Stimulated activated CD8-positive, alpha-beta memory T cell treated with anti-CD3 and anti-CD28 coated beads, Interleukin-15, amount 100 ng/mL, for 24 hours (primary cell): ENCODE data around the gene CHI3L2.

Experiments
- DNase-seq: peaks from one replicate; pipeline ENCODE4 v3.0.0-alpha.2; 2020; ENCODE audit warnings: low read depth

The CHI3L2 gene

GRCh38 chr1:111227434-111227833 lies at the start of gene CHI3L2:
Gene CHI3L2, plus strand, starts transcription at chr1:111227713. Its CDS starts 17 bp downstream, at chr1:111227730.
- no peak for DNase-seq

GRCh38 chr1:111179968-111180533 lies 47.5 kb upstream of the CHI3L2 start:
- DNase-seq = no peak

GRCh38 chr1:111182052-111182451 lies 45.5 kb upstream of the CHI3L2 start:
- DNase-seq = no peak

- no peak for DNase-seq
Measured at GRCh38 chr1:111183308-111184069, 44.0 kb upstream of the CHI3L2 start.

- DNase-seq = no peak
Measured at GRCh38 chr1:111184663-111185062, 42.9 kb upstream of the CHI3L2 start.

- DNase-seq = no peak
Measured at GRCh38 chr1:111190931-111191451, 36.5 kb upstream of the CHI3L2 start.

GRCh38 chr1:111191496-111191895 lies 36.0 kb upstream of the CHI3L2 start:
- DNase-seq = no peak

- no peak for DNase-seq
Measured at GRCh38 chr1:111192074-111192473, 35.4 kb upstream of the CHI3L2 start.

GRCh38 chr1:111192658-111193519 lies 34.6 kb upstream of the CHI3L2 start:
- DNase-seq = no peak

GRCh38 chr1:111193712-111194480 lies 33.6 kb upstream of the CHI3L2 start:
- no peak for DNase-seq

GRCh38 chr1:111195002-111195684 lies 32.4 kb upstream of the CHI3L2 start:
- no peak for DNase-seq

- no peak for DNase-seq
Measured at GRCh38 chr1:111196213-111196612, 31.3 kb upstream of the CHI3L2 start.

- no peak for DNase-seq
Measured at GRCh38 chr1:111197598-111198284, 29.8 kb upstream of the CHI3L2 start.

GRCh38 chr1:111198836-111199235 lies 28.7 kb upstream of the CHI3L2 start:
- no peak for DNase-seq

- DNase-seq = no peak
Measured at GRCh38 chr1:111199329-111199728, 28.2 kb upstream of the CHI3L2 start.

- no peak for DNase-seq
Measured at GRCh38 chr1:111199881-111200801, 27.4 kb upstream of the CHI3L2 start, which contains the start of gene DENND2D. Gene DENND2D, minus strand, starts transcription at chr1:111200646. Its CDS starts 187 bp downstream, at chr1:111200459.

GRCh38 chr1:111200802-111201161 lies 26.7 kb upstream of the CHI3L2 start:
- DNase-seq = no peak

GRCh38 chr1:111201275-111202090 lies 26.0 kb upstream of the CHI3L2 start:
- DNase-seq = no peak

- no peak for DNase-seq
Measured at GRCh38 chr1:111202366-111202706, 25.2 kb upstream of the CHI3L2 start.
